Cardiac muscle cell (in vitro differentiated cells and primary cell): Measurements from ENCODE around the gene FRMPD2. TPM values are rescaled to one million over a fixed set of nuclear protein-coding genes. Genes with fewer than 3 reads are reported as not detected.

Source experiments
- DNase-seq, 2 donors: peaks; one replicate each; pipeline versions ENCODE4 v3.0.0 to v3.0.0-alpha.2; 2010 to 2017; ENCODE audit warnings: low read depth in 1 of 2, low spot score in 1 of 2
- H3K27ac ChIP-seq: fragments of 200-600 bp; sonication (generic); 2 replicates; pipeline ENCODE4 v1.5.1; 2016
- H3K27me3 ChIP-seq: fragments of 200-600 bp; sonication (generic); 2 replicates; pipeline ENCODE4 v1.6.0; 2016; ENCODE audit warnings: control low read depth
- H3K36me3 ChIP-seq: fragments of 200-600 bp; sonication (generic); 2 replicates; pipeline ENCODE4 v1.5.1; 2016; ENCODE audit warnings: control low read depth
- H3K4me1 ChIP-seq: fragments of 200-600 bp; sonication (generic); 2 replicates; pipeline ENCODE4 v1.8.1; 2017; ENCODE audit warnings: low read depth, mild to moderate bottlenecking, mixed run types
- H3K4me3 ChIP-seq: fragments of 200-600 bp; sonication (generic); 2 replicates; pipeline ENCODE4 v1.5.1; 2016; ENCODE audit warnings: mild to moderate bottlenecking
- H3K9me3 ChIP-seq: fragments of 200-600 bp; sonication (generic); 2 replicates; pipeline ENCODE4 v1.5.1; 2017; ENCODE audit warnings: low read depth, mild to moderate bottlenecking, control low read depth
- polyA plus RNA-seq: library from polyadenylated mRNA; unstranded; fragments of >200 nt; fragmentation: Nextera tagmentation; extraction: Ambion mirVana; gene quantifications from 2 replicates; pipeline ENCODE4 v1.2.1, GENCODE V29; 2016
- total RNA-seq: library from RNA; depleted of rRNA; stranded (reverse); fragments of >200 nt; gene quantifications from 2 replicates; pipeline ENCODE4 v1.2.3, GENCODE V29; 2016
- TF ChIP-seq, protein P1 (sequence below): IDR thresholded peaks from 2 replicates; pipeline ENCODE4 v1.5.1; 2012; ENCODE audit warnings: low read depth, mild to moderate bottlenecking, low read length

The FRMPD2 gene
- total and polyA plus RNA-seq, 2 experiments from 2014 or later: 2.3 to 3.0 TPM

DNA sequence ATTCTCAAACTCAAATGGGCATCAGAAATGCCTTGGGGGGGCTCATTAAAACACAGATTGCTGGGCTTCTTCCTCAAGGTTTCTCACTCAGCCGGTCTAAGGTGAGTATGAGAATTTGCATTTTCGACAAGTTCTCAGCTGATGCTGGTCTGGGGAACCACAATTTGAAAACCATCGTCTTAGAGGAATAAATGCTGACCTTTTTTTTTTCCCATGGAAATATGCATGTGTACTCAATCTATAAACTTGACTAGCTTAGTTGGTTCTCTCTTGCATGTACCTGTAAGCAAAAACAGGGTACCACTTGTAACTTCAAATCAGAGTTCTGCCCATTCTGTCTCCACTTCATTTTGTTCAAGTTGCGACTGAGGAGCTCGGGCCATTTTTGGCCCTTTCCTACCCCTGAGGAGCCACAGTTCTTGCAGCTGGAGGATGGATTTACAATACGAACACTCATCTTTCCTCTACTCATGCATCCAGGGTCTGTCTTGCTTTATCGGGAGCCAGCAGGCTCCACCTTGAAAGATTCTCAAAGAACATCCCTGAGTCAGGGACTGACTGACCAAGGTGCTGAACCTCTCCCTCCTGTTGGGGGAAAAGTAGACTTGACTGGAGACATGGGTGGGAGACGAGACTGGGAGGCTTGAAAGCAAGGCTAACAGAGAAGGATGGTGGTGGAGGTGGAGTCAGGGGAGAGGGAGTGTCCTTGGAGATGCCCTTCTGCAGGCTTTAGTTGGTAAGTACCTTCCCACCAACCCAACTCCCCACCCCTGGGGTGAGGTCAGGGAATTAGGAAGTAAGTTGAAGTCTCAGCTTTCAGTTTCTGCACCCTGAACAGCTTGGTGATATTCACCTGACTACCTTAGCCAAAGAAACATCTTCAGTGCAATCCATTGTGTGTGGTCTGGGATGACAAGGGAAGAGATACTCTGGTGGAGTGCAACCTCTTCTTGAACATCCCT is 28.3 kb upstream of the FRMPD2 start:
- Histone ChIP-seq H3K27ac (no peak overlapping the region), H3K36me3 (no peaks in the 10 kb centered on the region), H3K4me1 (peaks cover 3% of the 10 kb centered on the region), H3K27me3 (no peaks in the 10 kb centered on the region), H3K9me3 (no peaks in the 10 kb centered on the region), H3K4me3 (no peak overlapping the region)
- no peak for DNase-seq
- TF ChIP-seq, protein P1, sequence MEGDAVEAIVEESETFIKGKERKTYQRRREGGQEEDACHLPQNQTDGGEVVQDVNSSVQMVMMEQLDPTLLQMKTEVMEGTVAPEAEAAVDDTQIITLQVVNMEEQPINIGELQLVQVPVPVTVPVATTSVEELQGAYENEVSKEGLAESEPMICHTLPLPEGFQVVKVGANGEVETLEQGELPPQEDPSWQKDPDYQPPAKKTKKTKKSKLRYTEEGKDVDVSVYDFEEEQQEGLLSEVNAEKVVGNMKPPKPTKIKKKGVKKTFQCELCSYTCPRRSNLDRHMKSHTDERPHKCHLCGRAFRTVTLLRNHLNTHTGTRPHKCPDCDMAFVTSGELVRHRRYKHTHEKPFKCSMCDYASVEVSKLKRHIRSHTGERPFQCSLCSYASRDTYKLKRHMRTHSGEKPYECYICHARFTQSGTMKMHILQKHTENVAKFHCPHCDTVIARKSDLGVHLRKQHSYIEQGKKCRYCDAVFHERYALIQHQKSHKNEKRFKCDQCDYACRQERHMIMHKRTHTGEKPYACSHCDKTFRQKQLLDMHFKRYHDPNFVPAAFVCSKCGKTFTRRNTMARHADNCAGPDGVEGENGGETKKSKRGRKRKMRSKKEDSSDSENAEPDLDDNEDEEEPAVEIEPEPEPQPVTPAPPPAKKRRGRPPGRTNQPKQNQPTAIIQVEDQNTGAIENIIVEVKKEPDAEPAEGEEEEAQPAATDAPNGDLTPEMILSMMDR: no peak

DNA sequence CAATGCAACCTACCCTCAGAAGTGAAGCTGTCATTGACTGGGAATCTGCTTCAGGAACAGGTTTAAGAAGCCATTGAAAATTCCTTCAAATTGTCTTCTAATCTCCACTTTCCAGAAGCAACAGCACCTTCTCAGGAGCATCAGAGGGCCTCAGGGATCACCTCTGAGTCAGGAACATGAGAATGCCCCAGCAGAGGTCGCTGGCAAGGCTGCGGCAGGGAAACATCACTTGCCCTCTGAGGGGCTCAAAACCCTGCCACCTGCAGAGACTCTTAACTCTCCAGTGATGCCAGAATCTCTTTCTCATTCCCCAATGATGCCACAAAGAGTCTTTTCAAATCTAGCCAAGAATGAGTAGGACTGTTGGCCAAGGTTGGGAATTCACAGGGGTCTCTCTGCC is 26.1 kb upstream of the FRMPD2 start:
- DNase-seq: no peak
- H3K4me1 ChIP-seq: no peaks in the 10 kb centered on the region
- H3K27ac ChIP-seq: no peak overlapping the region
- TF ChIP-seq, protein P1: no peak
- no peaks in the 10 kb centered on the region for H3K36me3 ChIP-seq
- H3K9me3 ChIP-seq: no peaks in the 10 kb centered on the region
- no peak overlapping the region for H3K4me3 ChIP-seq
- no peaks in the 10 kb centered on the region for H3K27me3 ChIP-seq

DNA sequence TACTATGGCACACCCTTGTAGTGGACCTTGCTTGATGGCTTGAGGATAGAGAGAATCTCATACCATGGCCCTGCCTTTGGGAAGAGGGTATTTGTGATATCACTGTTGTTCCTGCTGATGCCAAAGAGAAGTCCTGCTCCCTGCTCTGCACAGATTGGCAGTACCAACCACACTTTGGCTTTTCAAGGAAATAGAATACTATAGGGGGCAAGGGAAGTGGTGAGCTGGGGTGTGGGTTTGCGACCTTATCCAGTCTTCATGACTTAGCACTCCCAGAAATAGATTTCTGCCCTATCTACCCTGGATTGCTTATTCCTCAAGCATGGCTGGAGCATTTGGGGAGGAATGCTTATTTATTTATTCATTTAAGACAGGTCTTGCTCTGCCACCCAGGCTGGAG is 25.2 kb upstream of the FRMPD2 start:
- Histone ChIP-seq H3K9me3 (no peaks in the 10 kb centered on the region), H3K4me3 (no peak overlapping the region), H3K36me3 (no peaks in the 10 kb centered on the region), H3K27me3 (no peaks in the 10 kb centered on the region), H3K4me1 (no peaks in the 10 kb centered on the region), H3K27ac (no peak overlapping the region)
- no peak for DNase-seq
- TF ChIP-seq, protein P1: no peak

DNA sequence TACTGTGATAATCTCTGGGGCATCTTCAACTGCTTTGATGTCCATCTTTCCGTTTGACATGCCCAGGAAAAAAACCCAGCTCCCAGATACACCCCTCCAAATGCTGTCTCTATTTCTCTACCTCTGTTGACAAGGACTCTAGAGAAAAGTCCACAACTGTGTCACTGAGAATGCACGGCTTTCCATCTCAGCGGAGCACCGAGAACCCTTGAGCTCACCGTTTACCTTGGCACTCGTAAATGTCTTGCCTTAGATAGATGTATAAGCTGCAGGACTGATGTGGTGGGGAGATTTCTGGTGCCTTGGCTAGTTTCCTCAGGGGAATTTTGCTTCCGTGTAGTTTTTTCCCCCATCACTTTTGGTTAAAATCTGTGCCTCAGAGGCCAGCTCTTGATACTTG is 24.6 kb upstream of the FRMPD2 start:
- H3K27ac ChIP-seq: no peak overlapping the region
- no peaks in the 10 kb centered on the region for H3K4me1 ChIP-seq

DNA sequence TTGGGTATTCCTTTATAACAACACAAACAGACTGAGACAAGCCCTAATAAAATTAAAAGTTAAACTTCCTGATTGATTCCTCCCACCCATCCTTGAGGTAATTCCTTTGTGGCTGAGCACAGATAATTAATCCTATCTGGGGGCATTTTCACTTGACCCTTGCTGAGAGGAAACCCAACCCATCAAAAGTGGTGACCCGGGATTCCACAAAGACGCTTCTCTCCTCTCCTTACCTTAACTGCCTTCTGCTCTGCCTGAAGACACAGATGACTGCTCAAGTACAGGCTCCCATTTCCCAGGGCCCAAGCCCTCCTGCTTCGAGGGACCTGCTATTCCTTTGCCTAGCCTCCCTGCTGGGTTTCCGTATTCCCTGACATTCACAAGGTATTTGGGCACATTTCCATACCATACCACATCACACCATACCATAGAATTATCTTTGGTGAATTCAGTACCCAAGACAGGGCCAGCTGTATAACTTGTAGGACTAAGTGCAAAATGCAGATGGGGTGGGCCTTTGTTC is 22.1 kb upstream of the FRMPD2 start:
- H3K4me3 ChIP-seq: no peak overlapping the region
- TF ChIP-seq, protein P1: no peak
- H3K27me3 ChIP-seq: no peaks in the 10 kb centered on the region

More for the DNA sequence above, 24.6 kb upstream of the FRMPD2 start:
- Histone ChIP-seq H3K27me3 (no peaks in the 10 kb centered on the region), H3K9me3 (no peaks in the 10 kb centered on the region), H3K4me3 (no peak overlapping the region), H3K36me3 (no peaks in the 10 kb centered on the region)
- DNase-seq: no peak
- TF ChIP-seq, protein P1: no peak

More for the DNA sequence above, 22.1 kb upstream of the FRMPD2 start:
- H3K27ac ChIP-seq: no peak overlapping the region
- H3K4me1 ChIP-seq: no peaks in the 10 kb centered on the region
- H3K36me3 ChIP-seq: no peaks in the 10 kb centered on the region
- no peak for DNase-seq
- H3K9me3 ChIP-seq: no peaks in the 10 kb centered on the region
